GOT3 (cell line): ENCODE measurements around the gene ARHGEF18.
"Not testable (repeated sequence)": the region's sequence is repeated elsewhere in the genome, so short reads cannot be mapped to it uniquely, and the experiment has no call there.

Experiments
- DNase-seq: peaks from one replicate; lab custom pipeline; 2025; ENCODE audit warnings: mixed read lengths; lab: John Stamatoyannopoulos, UW

Gene ARHGEF18

GRCh38 chr19:7348587-7349230 lies at the start of gene ARHGEF18:
TSS of gene ARHGEF18 (plus strand) at chr19:7348937. CDS start at chr19:7362891, 13,954 bp downstream.
- no peak for DNase-seq

- no peak for DNase-seq
Observed at GRCh38 chr19:7301525-7301924, 47.2 kb upstream of the ARHGEF18 start.

- DNase-seq = no peak
Observed at GRCh38 chr19:7303470-7303869, 45.3 kb upstream of the ARHGEF18 start.

- DNase-seq = no peak
Observed at GRCh38 chr19:7304200-7304599, 44.5 kb upstream of the ARHGEF18 start.

DNA sequence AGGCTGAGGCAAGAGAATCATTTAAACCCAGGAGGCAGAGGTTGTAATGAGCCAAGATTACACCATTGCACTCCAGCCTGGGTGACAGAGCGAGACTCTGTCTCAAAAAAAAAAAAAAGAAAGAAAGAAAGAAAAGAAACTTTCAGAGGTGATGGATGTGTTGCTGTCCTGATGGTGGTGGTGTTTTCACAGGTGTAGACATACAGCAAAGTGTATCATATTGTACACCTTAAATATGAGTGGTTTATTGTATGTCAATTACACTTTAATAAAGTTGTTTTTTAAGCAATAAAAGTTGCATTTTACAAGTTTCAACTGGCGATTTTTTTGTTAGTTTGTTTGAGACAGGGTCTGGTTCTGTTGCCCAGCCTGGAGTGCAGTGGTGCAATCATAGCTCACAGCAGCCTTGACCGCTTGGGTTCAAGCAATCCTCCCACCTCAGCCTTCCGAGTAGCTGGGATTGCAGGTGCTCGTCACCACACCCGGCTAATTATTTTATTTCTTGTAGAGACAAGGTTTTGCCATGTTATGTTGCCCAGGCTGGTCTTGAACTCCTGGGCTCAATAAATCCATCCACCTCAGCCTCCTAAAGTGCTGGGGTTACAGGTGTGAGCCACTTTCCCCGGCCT lies 41.0 kb upstream of the ARHGEF18 start:
- no peak for DNase-seq

DNA sequence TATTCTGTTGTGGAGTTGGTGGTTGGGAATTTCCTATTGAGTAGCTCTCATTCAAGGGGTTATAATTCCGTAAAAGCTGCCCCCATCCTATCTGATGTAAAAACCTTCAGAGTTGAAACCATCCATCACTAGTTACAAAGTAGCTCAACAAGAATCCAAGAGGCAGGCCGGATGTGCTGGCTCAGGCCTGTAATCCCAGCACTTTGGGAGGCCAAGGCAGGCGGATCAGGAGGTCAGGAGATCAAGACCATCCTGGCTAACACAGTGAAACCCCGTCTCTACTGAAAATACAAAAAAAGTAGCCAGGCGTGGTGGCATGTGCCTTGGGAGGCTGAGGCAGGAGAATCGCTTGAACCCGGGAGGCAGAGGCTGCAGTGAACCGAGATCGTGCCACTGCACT lies 40.4 kb upstream of the ARHGEF18 start:
- not testable (repeated sequence) for DNase-seq

- no peak for DNase-seq
Observed at GRCh38 chr19:7311911-7312310, 36.8 kb upstream of the ARHGEF18 start.

- DNase-seq = no peak
Observed at GRCh38 chr19:7312816-7313215, 35.9 kb upstream of the ARHGEF18 start.

DNA sequence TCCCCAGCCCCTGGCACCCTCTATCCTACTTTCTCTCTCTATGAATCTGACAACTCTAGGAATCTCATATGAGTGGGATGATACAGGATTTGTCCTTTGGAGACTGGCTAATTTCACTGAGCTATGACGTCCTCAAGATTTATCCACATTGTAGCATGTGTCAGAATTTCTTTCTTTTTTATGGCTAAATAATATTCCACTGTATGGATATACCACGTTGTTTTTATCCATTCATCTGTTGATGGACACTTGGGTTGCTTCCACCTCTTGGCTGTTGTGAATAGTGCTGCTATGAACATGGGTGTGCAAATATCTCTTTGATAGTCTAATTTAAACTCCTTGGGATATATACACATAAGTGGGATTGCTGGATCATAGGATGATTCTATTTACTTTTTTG lies 30.6 kb upstream of the ARHGEF18 start:
- DNase-seq = no peak

DNA sequence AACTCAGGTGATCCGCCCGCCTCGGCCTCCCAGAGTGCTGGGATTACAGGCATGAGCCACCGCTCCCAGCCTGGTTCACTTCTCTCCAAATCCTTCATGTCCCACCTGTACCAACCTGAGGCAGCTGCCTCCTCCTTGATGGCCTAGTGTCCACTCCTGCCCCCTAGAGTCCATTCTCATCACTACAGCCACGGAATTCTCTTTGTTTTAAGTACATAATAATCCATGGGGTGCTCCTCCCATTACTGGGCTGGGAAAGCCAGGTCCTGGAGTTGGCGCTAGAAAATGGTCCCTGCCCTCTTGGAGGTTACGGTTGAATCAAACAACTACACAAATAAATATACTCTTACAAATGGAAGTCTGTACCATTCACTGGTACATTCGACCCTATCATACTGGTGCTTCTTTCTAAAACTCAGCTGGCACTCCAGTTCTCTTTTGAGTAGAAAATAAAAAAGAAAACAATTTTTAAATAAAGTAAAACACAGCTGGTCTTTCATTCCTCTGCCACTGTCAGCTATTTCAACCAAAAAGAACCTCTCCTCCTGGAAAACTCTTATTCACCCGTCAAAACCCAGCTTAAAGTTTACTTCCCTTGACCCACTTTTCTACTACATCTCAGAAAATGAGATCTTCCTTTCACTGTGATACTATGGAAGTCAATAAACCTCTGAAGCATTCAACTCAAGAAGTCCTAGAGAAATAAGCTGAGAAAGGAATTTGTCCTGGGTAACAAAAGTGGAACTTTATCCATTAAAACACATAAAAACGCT lies 22.4 kb upstream of the ARHGEF18 start:
- no peak for DNase-seq

DNA sequence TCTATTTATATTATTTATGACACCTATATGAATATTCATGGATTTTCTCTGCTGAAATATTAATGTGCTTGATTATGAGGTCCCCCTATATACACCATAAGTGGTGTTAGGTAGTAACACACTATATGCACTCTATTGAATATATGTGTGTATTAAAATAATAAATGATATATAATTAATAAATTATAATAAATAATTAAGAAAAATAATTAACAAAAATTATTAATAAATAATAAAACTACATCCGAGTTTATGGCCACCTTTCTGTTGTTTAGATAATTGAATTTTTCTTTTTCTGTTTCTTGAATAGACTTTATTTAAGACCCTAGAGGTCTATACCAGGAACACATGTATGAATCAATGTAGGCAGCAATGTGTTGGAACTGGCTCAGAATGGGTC lies 20.9 kb upstream of the ARHGEF18 start:
- no peak for DNase-seq

DNA sequence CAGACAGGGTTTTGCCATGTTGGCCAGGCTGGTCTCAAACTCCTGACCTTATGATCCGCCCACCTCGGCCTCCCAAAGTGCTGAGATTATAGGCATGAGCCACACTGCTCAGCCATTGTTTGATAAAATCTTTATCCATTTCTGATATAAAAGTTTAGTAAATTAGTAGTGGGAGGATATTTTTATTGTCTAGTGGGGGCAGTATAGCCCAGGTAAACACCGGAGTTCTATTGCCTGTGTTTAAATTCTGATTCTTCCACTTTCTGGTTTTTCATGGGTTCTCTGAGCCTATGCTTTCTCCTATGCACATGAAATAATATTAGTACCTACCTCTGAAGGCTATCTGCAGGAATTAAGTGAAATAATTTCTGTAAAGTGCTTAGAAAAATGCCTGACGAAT lies 20.1 kb upstream of the ARHGEF18 start:
- no peak for DNase-seq

- DNase-seq = no peak
Observed at GRCh38 chr19:7331446-7331845, 17.3 kb upstream of the ARHGEF18 start.

DNA sequence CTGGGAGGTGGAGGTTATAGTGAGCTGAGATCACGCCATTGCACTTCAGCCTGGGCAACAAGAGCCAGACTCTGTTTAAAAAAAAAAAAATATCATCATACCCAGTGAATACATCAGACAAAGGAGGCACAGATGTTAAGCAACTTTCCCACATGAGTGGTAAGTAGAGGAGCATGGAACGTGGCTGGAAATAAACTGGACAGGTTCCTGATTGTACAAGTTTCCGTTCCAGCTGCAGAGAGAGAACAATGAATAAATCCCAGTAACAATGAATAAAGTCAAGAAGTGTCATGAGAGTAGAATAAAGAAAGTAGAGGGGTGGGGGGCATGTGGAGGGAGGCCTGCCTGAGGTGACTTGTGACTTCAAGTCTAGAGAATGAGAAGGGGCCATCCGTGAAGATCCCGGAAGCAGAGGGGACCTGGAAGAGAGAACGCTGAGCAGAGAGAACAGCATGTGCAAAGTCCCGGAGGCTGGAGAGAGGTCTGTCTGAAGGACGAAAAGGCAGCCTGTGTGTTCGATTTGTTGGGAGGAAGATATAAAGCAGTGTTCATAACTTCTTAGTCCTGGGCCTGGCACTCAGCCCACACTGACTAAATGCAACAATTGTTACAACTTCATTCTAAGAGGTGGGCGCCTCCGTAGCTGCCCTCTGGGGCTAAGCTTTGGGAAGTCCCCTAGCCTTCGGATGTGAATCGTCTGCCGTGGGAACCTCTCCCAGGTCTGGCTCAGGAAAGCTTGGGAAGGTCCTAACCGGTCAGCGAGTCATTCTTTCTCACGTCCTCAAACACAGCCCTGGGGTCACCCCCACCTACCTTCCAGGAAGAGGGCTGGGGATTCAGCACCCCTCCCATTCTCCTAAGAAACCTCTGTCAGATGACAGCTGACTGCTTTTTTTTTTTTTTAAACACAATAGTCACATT lies 15.3 kb upstream of the ARHGEF18 start:
- DNase-seq = no peak

DNA sequence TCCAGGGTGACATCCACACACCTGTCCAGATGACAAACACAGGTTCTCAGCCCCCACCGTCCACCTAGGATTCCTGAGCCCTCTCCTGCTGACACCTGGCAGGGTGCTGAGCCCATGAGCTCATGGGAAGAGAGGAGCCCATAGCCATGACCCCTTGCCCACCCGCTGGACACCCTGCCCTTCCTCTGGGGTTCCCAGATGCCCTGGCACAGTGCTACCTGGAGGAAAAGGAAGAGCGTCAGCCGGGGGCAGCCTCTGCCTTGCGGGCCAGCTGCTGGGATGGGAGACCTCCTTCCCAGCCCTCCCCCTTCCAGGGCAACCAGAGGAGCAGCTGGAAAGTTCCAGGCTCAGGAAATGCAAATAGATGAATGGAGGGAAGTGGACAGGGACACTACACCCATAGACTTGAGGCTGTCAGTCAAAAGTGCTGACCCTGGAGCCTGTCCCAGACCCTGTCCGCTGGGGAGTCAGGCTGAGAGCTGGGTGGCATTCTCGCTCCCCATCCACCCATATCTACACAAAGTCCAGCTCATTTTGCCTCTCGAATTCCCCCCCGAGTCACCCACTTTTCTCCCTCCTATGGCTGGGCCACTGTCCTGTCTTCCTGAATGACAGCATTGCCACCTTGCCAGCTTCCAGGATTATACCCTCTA lies 12.3 kb upstream of the ARHGEF18 start:
- no peak for DNase-seq

GRCh38 chr19:7337380-7338194 lies 11.2 kb upstream of the ARHGEF18 start:
- DNase-seq = no peak

- DNase-seq = peak; percentile 21
Observed at GRCh38 chr19:7340959-7341837, 7.5 kb upstream of the ARHGEF18 start.

DNA sequence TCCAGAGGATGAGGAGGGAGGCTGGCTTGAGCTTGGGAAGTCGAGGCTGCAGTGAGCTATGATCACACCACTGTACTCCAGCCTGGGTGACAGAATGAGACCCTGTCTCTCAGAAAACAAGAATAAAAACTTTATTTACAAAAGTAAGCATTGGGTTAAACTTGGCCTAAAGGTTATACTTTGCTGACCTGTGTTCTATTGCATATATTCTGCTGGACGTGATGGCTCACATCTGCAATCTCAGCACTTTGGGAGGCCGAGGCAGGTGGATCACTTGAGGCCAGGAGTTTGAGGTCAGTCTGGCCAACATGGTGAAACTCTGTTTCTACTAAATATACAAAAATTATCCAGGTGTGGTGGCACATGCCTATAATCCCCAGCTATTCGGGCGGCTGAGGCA lies 6.6 kb upstream of the ARHGEF18 start:
- no peak for DNase-seq

GRCh38 chr19:7346488-7346971 lies 2.2 kb upstream of the ARHGEF18 start:
- DNase-seq = no peak
